GM12891 (cell line): ENCODE results near the gene FRYL.
A peak's percentile ranks its signal among the peaks of the same experiment; 100 is the strongest.

Source experiments
- DNase-seq: peaks from one replicate; pipeline ENCODE4 v3.0.0; 2011; ENCODE audit warnings: low spot score; ENCODE audit not compliant: insufficient read length
- FAIRE-seq: peaks from 2 replicates; lab custom pipeline; 2011; peaks lifted over from hg19 to GRCh38; lab: Jason Lieb, UNC
- PAX5 ChIP-seq: IDR thresholded peaks from 2 replicates; pipeline ENCODE4 v1.6.1; 2011; ENCODE audit warnings: low read length, moderate library complexity, mild to moderate bottlenecking; ENCODE audit not compliant: insufficient read depth, severe bottlenecking
- POLR2A ChIP-seq: IDR thresholded peaks from 2 replicates; pipeline ENCODE4 v1.6.1; 2011; ENCODE audit warnings: low read depth, low read length, control low read depth
- POLR2AphosphoS5 ChIP-seq: IDR thresholded peaks from 2 replicates; pipeline ENCODE4 v1.6.1; 2011; ENCODE audit warnings: low read depth, low read length, control low read depth
- POU2F2 ChIP-seq: IDR thresholded peaks from 2 replicates; pipeline ENCODE4 v1.6.1; 2011; ENCODE audit warnings: low read depth, mild to moderate bottlenecking, control low read depth, low read length, moderate library complexity
- SPI1 ChIP-seq: IDR thresholded peaks from 2 replicates; pipeline ENCODE4 v1.6.1; 2011; ENCODE audit warnings: low read depth, low read length, control low read depth
- TAF1 ChIP-seq: IDR thresholded peaks from 2 replicates; pipeline ENCODE4 v1.6.1; 2011; ENCODE audit warnings: low read depth, low read length, control low read depth

Gene FRYL

GRCh38 chr4:48633657-48634056 lies 146.4 kb downstream of the FRYL start:
- no peak for TF ChIP-seq POLR2AphosphoS5
- TF ChIP-seq SPI1 = no peak
- TF ChIP-seq PAX5 = no peak
- TF ChIP-seq POU2F2 = no peak
- no peak for TF ChIP-seq POLR2A
- TF ChIP-seq TAF1 = no peak
- DNase-seq = no peak
- no peak for FAIRE-seq

GRCh38 chr4:48629458-48629857 lies 150.6 kb downstream of the FRYL start:
- DNase-seq (no peak), FAIRE-seq (peak; percentile 16)
- TF ChIP-seq SPI1 = no peak

- no peak for FAIRE-seq
- no peak for TF ChIP-seq SPI1
- no peak for TF ChIP-seq POLR2AphosphoS5
- TF ChIP-seq TAF1 = no peak
- no peak for TF ChIP-seq PAX5
- no peak for TF ChIP-seq POU2F2
- TF ChIP-seq POLR2A = no peak
- DNase-seq = no peak
Observed at GRCh38 chr4:48623182-48623780, 156.8 kb downstream of the FRYL start.

- TF ChIP-seq PAX5 = no peak
- TF ChIP-seq TAF1 = no peak
- TF ChIP-seq POLR2AphosphoS5 = no peak
- no peak for TF ChIP-seq SPI1
- TF ChIP-seq POLR2A = no peak
- TF ChIP-seq POU2F2 = no peak
- FAIRE-seq (peak; percentile 61), DNase-seq (no peak)
Observed at GRCh38 chr4:48620831-48621230, 159.2 kb downstream of the FRYL start.

- peak; percentile 31 for FAIRE-seq
- TF ChIP-seq POU2F2 (no peak), PAX5 (no peak), POLR2A (no peak), SPI1 (no peak), TAF1 (no peak), POLR2AphosphoS5 (no peak)
- no peak for DNase-seq
Observed at GRCh38 chr4:48620093-48620492, 160.0 kb downstream of the FRYL start.

GRCh38 chr4:48604527-48604926 lies 175.6 kb downstream of the FRYL start:
- TF ChIP-seq POU2F2 = no peak
- no peak for TF ChIP-seq PAX5
- no peak for TF ChIP-seq POLR2A
- TF ChIP-seq TAF1 = no peak
- no peak for TF ChIP-seq POLR2AphosphoS5
- TF ChIP-seq SPI1 = no peak
- DNase-seq (no peak), FAIRE-seq (no peak)

GRCh38 chr4:48604041-48604440 lies 176.0 kb downstream of the FRYL start:
- no peak for TF ChIP-seq PAX5
- no peak for TF ChIP-seq POLR2A
- TF ChIP-seq SPI1 = no peak
- TF ChIP-seq POLR2AphosphoS5 = no peak
- TF ChIP-seq TAF1 = no peak
- no peak for TF ChIP-seq POU2F2
- no peak for FAIRE-seq
- DNase-seq = no peak

- TF ChIP-seq TAF1 = no peak
- TF ChIP-seq SPI1 = no peak
- TF ChIP-seq PAX5 = no peak
- TF ChIP-seq POU2F2 = no peak
- no peak for TF ChIP-seq POLR2A
- TF ChIP-seq POLR2AphosphoS5 = no peak
- FAIRE-seq = no peak
- DNase-seq = no peak
Observed at GRCh38 chr4:48603366-48604003, 176.6 kb downstream of the FRYL start.

- no peak for TF ChIP-seq SPI1
- no peak for TF ChIP-seq TAF1
- no peak for TF ChIP-seq PAX5
- no peak for TF ChIP-seq POLR2A
- TF ChIP-seq POU2F2 = no peak
- TF ChIP-seq POLR2AphosphoS5 = no peak
- DNase-seq = no peak
- FAIRE-seq = peak; percentile 58
Observed at GRCh38 chr4:48602763-48603162, 177.3 kb downstream of the FRYL start.

GRCh38 chr4:48602222-48602621 lies 177.9 kb downstream of the FRYL start:
- TF ChIP-seq POLR2AphosphoS5 = no peak
- no peak for TF ChIP-seq PAX5
- no peak for TF ChIP-seq POLR2A
- no peak for TF ChIP-seq SPI1
- no peak for TF ChIP-seq TAF1
- no peak for TF ChIP-seq POU2F2
- FAIRE-seq (no peak), DNase-seq (no peak)
